Keratinocyte (primary cell): Measurements from ENCODE around the gene ATP2B2. TPM values are rescaled to one million over a fixed set of nuclear protein-coding genes. Genes with fewer than 3 reads are reported as not detected.

Experiments
- DNase-seq: peaks from one replicate; pipeline ENCODE4 v3.0.0-alpha.2; 2011; ENCODE audit warnings: low read depth, missing footprints, low spot score
- FAIRE-seq: peaks from 2 replicates; lab custom pipeline; 2011; peaks lifted over from hg19 to GRCh38; lab: Jason Lieb, UNC
- H2AFZ ChIP-seq: 2 replicates; pipeline ENCODE4 v1.6.0; 2012; ENCODE audit warnings: low read length, control low read depth, inconsistent platforms; ENCODE audit not compliant: control insufficient read depth
- H3K27ac ChIP-seq: 2 replicates; pipeline ENCODE4 v1.5.1; 2011; ENCODE audit warnings: low read length; ENCODE audit not compliant: control insufficient read depth, insufficient read depth
- H3K27me3 ChIP-seq: 3 replicates; pipeline ENCODE4 v1.6.0; 2011; ENCODE audit warnings: low read length; ENCODE audit not compliant: control insufficient read depth, insufficient read depth; ENCODE audit errors: extremely low read depth
- H3K36me3 ChIP-seq, 2 experiments: 2 replicates in 1 of 2; 3 replicates in 1 of 2; pipeline ENCODE4 v1.5.1; 2011; ENCODE audit warnings: low read length in 2 of 2, mild to moderate bottlenecking in 1 of 2; ENCODE audit not compliant: control insufficient read depth in 2 of 2, insufficient read depth in 2 of 2; ENCODE audit errors: extremely low read depth in 1 of 2
- H3K4me1 ChIP-seq: 3 replicates; pipeline ENCODE4 v1.5.1; 2011; ENCODE audit warnings: low read length; ENCODE audit not compliant: control insufficient read depth, insufficient read depth; ENCODE audit errors: extremely low read depth
- H3K4me2 ChIP-seq: 3 replicates; pipeline ENCODE4 v1.6.0; 2011; ENCODE audit warnings: low read depth, low read length; ENCODE audit not compliant: control insufficient read depth, insufficient read depth; ENCODE audit errors: extremely low read depth
- H3K4me3 ChIP-seq, 3 experiments: fragments of 200-600 bp in 1 of 3; sonication (generic) in 1 of 3; 2 replicates in 2 of 3; 3 replicates in 1 of 3; pipeline ENCODE4 v1.5.1; 2011 to 2016; ENCODE audit warnings: low read length in 3 of 3, mild to moderate bottlenecking in 3 of 3, control low read depth in 2 of 3, inconsistent platforms in 1 of 3, low read depth in 1 of 3, mixed read lengths in 1 of 3, mixed run types in 1 of 3, moderate library complexity in 1 of 3; ENCODE audit not compliant: control insufficient read depth in 2 of 3, insufficient read depth in 2 of 3; ENCODE audit errors: extremely low read depth in 1 of 3
- H3K79me2 ChIP-seq: 2 replicates; pipeline ENCODE4 v1.6.0; 2012; ENCODE audit warnings: low read length; ENCODE audit not compliant: control insufficient read depth, insufficient read depth
- H3K9ac ChIP-seq: 3 replicates; pipeline ENCODE4 v1.6.0; 2011; ENCODE audit warnings: low read length; ENCODE audit not compliant: control insufficient read depth, insufficient read depth; ENCODE audit errors: extremely low read depth
- H3K9me1 ChIP-seq: 3 replicates; pipeline ENCODE4 v1.6.0; 2011; ENCODE audit warnings: low read length; ENCODE audit not compliant: control insufficient read depth, insufficient read depth; ENCODE audit errors: extremely low read depth
- H3K9me3 ChIP-seq: 2 replicates; pipeline ENCODE4 v1.5.1; 2012; ENCODE audit warnings: low read depth, low read length; ENCODE audit not compliant: control insufficient read depth
- H4K20me1 ChIP-seq: 3 replicates; pipeline ENCODE4 v1.6.0; 2011; ENCODE audit warnings: low read length; ENCODE audit not compliant: control insufficient read depth, insufficient read depth; ENCODE audit errors: extremely low read depth
- CTCF ChIP-seq, 3 experiments: IDR thresholded peaks in 1 of 3; conservative IDR thresholded peaks in 1 of 3; optimal IDR thresholded peaks in 1 of 3; 2 replicates in 2 of 3; 3 replicates in 1 of 3; pipeline versions ENCODE3 to v1.5.1; 2011; ENCODE audit warnings: low read length in 3 of 3, mild to moderate bottlenecking in 3 of 3, moderate library complexity in 2 of 3, control low read depth in 1 of 3, inconsistent platforms in 1 of 3; ENCODE audit not compliant: insufficient read depth in 2 of 3; ENCODE audit errors: extremely low read depth in 1 of 3
- EZH2 ChIP-seq: IDR thresholded peaks from one replicate; pipeline ENCODE4 v1.6.1; 2012; ENCODE audit warnings: inconsistent platforms, mild to moderate bottlenecking, low read length, moderate library complexity
- dilution Hi-C: fragments of 300-500 bp; cut with MboI; formaldehyde crosslinking; loops from one replicate; pipeline ENCODE4 v1.7.0; 2020; ENCODE audit warnings: low sequenced_read_pairs; ENCODE audit not compliant: extremely low pct_ligation_motif_present
- polyA plus RNA-seq, 5 experiments: library from polyadenylated mRNA; depleted of rRNA in 3 of 5; stranded (reverse) in 3 of 5; stranded (forward) in 1 of 5; unstranded in 1 of 5; fragments of >200 nt; gene quantifications; 1 replicate in 1 of 5; 2 replicates in 3 of 5; 3 replicates in 1 of 5; pipeline versions ENCODE4 v1.2.1 to v1.2.3, GENCODE V29; 2011 to 2012; ENCODE audit warnings: missing spikeins in 2 of 5, low read depth in 1 of 5, low replicate concordance in 1 of 5

Gene ATP2B2
- polyA plus RNA-seq, 1 donor (not counting 4 experiments of a cell fraction or from before 2014, with no cell fraction given): not detected

DNA sequence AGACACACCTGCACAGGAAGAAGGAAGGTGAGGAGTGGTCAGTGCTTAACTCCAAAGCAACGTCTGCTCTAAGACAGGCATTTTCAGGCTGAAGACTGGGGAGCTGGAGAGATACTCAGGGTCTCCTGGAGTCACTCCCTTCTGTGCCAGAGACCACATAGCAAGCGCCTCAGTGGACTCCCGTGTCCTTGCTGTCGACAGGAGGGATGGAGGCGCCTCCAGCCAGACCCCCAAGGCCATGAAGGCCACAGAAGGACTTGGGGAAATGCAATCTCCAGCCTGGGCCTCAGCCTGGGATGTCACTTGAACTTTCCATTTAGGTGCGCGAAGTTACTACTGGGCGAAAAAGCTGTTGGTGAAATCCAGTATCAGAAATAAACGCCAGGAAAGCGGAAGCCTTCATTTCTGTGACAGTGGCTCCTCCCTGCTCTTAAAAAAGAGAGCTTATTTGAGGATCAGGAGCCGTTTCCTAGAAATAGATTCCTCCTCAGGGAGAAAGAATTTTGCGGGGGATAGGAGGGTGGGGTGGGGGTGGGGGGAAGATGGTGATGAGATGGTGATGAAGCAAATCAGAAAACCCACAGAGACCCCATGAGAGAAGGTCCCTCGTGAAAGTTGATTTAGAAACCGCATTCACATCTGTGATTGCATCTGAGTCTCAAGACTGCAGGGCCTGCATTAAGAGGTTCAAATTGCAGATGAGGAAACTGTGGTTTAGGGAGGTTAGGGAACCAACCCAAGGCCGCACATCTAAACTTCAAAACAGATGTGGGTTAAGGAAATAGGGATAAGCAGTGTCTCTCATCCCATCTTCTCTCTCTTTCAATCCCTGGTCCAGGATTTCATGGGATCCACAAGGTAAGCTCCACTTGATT is 78.8 kb downstream of the ATP2B2 start:
- Histone ChIP-seq H3K79me2 (no peaks in the 10 kb centered on the region), H3K4me1 (no peaks in the 10 kb centered on the region), H3K4me2 (no peak overlapping the region), H3K4me3 (no peak overlapping the region), H3K27ac (no peak overlapping the region), H3K36me3 (no peaks in the 10 kb centered on the region), H3K9me3 (no peaks in the 10 kb centered on the region), H3K9ac (no peak overlapping the region), H3K9me1 (no peaks in the 10 kb centered on the region), H2AFZ (no peak overlapping the region), H4K20me1 (no peaks in the 10 kb centered on the region), H3K27me3 (peaks cover 9% of the 10 kb centered on the region)
- dilution Hi-C loops: no loop called here
- no peak for TF ChIP-seq CTCF (optimal IDR thresholded peaks at IDR 0.05 in 1 of 3, IDR thresholded peaks at IDR 0.05 in 1 of 3, conservative IDR thresholded peaks at IDR 0.05 in 1 of 3; ENCODE audit: extremely low read depth in 1 of 3, insufficient read depth in 2 of 3, low read length in 3 of 3)
- TF ChIP-seq EZH2: no peak
- DNase-seq (no peak), FAIRE-seq (no peak)

DNA sequence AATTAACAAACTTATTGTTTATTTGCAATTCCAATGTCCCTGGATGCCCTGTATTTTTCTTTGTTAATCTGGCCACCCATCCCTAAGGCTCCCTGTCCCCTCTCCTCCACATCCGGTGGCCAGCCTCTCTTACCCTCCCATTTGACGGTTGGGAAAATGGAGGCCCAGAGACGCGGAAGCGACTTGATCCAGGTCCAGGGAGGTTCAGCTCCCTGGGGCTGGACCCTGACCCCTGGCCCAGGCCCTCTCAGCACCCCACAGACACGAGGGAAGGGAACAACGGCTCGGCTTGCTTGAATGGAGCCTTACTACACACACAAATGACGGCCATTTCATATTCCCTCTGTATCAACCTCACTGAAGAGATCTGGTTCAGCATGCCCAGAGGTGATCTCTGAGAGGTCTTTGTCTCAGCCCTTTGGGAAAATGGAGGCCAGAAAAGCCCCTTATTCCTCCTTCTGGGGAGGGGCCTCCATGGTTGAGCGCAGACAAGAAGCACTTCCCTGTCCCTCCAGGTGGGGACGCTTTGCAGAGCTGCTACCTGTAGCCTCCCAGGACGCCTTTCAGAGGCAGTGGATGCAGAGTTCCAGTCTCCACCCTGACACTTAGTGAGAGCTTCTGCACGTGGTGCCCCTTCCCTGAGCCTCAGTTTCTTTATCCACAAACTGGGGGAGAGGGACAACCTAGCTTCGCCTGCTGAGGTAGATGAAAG is 82.1 kb downstream of the ATP2B2 start:
- peaks cover 12% of the 10 kb centered on the region for H3K27me3 ChIP-seq
- no peak overlapping the region for H3K27ac ChIP-seq
- TF ChIP-seq CTCF (optimal IDR thresholded peaks at IDR 0.05 in 1 of 3, IDR thresholded peaks at IDR 0.05 in 1 of 3, conservative IDR thresholded peaks at IDR 0.05 in 1 of 3; ENCODE audit: extremely low read depth in 1 of 3, insufficient read depth in 2 of 3, low read length in 3 of 3): no peak
- no peak for TF ChIP-seq EZH2
- DNase-seq (no peak), FAIRE-seq (no peak)
- H3K4me3 ChIP-seq: no peak overlapping the region
- dilution Hi-C loops: no loop called here
- H3K36me3 ChIP-seq: no peaks in the 10 kb centered on the region
- H3K9me3 ChIP-seq: no peaks in the 10 kb centered on the region
- no peaks in the 10 kb centered on the region for H4K20me1 ChIP-seq
- no peaks in the 10 kb centered on the region for H3K79me2 ChIP-seq
- no peaks in the 10 kb centered on the region for H3K4me1 ChIP-seq
- no peak overlapping the region for H3K4me2 ChIP-seq
- H3K9me1 ChIP-seq: no peaks in the 10 kb centered on the region
- H3K9ac ChIP-seq: no peak overlapping the region
- no peak overlapping the region for H2AFZ ChIP-seq
